DMS153 (cell line): ENCODE data around the gene NSMCE1.

ENCODE experiments used
- DNase-seq: peaks from one replicate; lab custom pipeline; 2025; lab: John Stamatoyannopoulos, UW

NSMCE1 gene

GRCh38 chr16:27191352-27191924 is 77.1 kb downstream of the NSMCE1 start:
- no peak for DNase-seq

GRCh38 chr16:27190316-27190871 is 78.2 kb downstream of the NSMCE1 start:
- no peak for DNase-seq

GRCh38 chr16:27189335-27189972 is 79.1 kb downstream of the NSMCE1 start:
- DNase-seq, result no peak

GRCh38 chr16:27188633-27189032 is 79.9 kb downstream of the NSMCE1 start:
- DNase-seq, result no peak

GRCh38 chr16:27185776-27186130 is 82.8 kb downstream of the NSMCE1 start:
- DNase-seq, result no peak

GRCh38 chr16:27182906-27183405 is 85.6 kb downstream of the NSMCE1 start:
- no peak for DNase-seq

GRCh38 chr16:27181019-27181790 is 87.4 kb downstream of the NSMCE1 start:
- no peak for DNase-seq

GRCh38 chr16:27179500-27180072 is 89.0 kb downstream of the NSMCE1 start:
- no peak for DNase-seq

GRCh38 chr16:27177031-27177774 is 91.4 kb downstream of the NSMCE1 start:
- no peak for DNase-seq

- DNase-seq, result no peak
These were observed 92.7 kb downstream of the NSMCE1 start for GRCh38 chr16:27175888-27176287.
